Ishikawa (cell line): ENCODE data around the gene P3H2.

Experiments
- CEBPB ChIP-seq: IDR thresholded peaks from 2 replicates; pipeline ENCODE4 v1.6.1; 2012
- TEAD4 ChIP-seq: IDR thresholded peaks from 2 replicates; pipeline ENCODE4 v1.6.1; 2012
- TF ChIP-seq, protein P1 (sequence below): IDR thresholded peaks from 2 replicates; pipeline ENCODE4 v1.6.1; 2012; ENCODE audit warnings: low read depth, mild to moderate bottlenecking

DNA sequence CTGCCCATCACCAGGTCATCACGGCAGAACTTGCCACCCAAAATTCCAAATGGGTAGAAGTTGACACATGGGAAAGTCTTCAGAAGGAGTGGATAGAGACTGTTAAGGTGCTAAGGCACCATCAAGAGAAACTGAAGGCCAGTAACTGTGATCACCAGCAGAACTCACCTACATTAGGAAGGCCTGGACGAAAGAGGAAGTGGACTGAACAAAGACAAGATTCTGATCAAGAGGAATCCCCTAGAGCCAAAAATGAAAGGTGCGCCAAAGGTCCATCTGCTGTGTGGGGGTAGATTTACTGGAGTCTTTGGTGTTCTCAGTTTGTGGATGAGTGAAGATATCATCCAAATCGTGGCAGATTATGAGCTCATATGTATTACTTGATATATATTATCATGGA is 46.3 kb upstream of the P3H2 start:
- TF ChIP-seq, protein P1, sequence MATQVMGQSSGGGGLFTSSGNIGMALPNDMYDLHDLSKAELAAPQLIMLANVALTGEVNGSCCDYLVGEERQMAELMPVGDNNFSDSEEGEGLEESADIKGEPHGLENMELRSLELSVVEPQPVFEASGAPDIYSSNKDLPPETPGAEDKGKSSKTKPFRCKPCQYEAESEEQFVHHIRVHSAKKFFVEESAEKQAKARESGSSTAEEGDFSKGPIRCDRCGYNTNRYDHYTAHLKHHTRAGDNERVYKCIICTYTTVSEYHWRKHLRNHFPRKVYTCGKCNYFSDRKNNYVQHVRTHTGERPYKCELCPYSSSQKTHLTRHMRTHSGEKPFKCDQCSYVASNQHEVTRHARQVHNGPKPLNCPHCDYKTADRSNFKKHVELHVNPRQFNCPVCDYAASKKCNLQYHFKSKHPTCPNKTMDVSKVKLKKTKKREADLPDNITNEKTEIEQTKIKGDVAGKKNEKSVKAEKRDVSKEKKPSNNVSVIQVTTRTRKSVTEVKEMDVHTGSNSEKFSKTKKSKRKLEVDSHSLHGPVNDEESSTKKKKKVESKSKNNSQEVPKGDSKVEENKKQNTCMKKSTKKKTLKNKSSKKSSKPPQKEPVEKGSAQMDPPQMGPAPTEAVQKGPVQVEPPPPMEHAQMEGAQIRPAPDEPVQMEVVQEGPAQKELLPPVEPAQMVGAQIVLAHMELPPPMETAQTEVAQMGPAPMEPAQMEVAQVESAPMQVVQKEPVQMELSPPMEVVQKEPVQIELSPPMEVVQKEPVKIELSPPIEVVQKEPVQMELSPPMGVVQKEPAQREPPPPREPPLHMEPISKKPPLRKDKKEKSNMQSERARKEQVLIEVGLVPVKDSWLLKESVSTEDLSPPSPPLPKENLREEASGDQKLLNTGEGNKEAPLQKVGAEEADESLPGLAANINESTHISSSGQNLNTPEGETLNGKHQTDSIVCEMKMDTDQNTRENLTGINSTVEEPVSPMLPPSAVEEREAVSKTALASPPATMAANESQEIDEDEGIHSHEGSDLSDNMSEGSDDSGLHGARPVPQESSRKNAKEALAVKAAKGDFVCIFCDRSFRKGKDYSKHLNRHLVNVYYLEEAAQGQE, result no peak
- TF ChIP-seq TEAD4, result no peak
- no peak for TF ChIP-seq CEBPB
